ENCODE measurements around the gene PATJ.

- TF ChIP-seq CTCF (IDR thresholded peaks at IDR 0.05; ENCODE audit: insufficient read depth, low read length) (no peak), POLR2AphosphoS5 (IDR thresholded peaks at IDR 0.05; ENCODE audit: low read depth) (no peak)
Observed at GRCh38 chr1:61839679-61840078, 97.4 kb downstream of the PATJ start.

Measured in HL-60 (cell line).